ENCODE results near the gene TSHZ2.

DNA sequence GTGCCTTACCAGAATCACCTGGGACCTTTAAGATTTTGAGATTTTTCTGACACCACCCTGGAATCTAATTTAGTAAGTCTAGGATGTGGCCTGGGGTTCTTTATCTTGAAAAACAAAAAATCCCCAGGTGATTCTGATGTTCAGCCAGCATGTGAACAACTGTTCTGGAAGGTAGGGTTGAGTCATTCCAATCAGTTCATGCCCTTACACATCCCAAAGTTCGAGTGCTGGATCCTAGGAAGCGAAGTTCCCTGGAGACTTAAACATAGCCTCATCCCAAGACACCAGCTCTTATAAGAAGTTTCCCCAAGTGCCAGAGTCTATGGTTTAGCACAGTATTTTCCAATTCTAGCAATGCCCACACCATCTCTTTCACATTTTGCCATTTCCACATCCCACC, 6.3 kb upstream of the TSHZ2 start:
- TF ChIP-seq, protein P1, sequence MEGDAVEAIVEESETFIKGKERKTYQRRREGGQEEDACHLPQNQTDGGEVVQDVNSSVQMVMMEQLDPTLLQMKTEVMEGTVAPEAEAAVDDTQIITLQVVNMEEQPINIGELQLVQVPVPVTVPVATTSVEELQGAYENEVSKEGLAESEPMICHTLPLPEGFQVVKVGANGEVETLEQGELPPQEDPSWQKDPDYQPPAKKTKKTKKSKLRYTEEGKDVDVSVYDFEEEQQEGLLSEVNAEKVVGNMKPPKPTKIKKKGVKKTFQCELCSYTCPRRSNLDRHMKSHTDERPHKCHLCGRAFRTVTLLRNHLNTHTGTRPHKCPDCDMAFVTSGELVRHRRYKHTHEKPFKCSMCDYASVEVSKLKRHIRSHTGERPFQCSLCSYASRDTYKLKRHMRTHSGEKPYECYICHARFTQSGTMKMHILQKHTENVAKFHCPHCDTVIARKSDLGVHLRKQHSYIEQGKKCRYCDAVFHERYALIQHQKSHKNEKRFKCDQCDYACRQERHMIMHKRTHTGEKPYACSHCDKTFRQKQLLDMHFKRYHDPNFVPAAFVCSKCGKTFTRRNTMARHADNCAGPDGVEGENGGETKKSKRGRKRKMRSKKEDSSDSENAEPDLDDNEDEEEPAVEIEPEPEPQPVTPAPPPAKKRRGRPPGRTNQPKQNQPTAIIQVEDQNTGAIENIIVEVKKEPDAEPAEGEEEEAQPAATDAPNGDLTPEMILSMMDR (IDR thresholded peaks at IDR 0.05): no peak
- TF ChIP-seq POLR2AphosphoS5 (IDR thresholded peaks at IDR 0.05): no peak

Data from breast epithelium (tissue), 3 donors.